ENCODE measurements around the gene ERN1.

ERN1 gene

GRCh38 chr17:64111831-64112230, 18.1 kb downstream of the ERN1 start:
- H3K27me3 ChIP-seq (replicated peaks; ENCODE audit: control insufficient read depth, insufficient read depth, low read length, poor library complexity, severe bottlenecking): no peaks in the 10 kb centered on the region
- peaks cover 7% of the 10 kb centered on the region for H3K36me3 ChIP-seq (ENCODE audit: control insufficient read depth, insufficient read depth, low read length)
- no peak for DNase-seq
- H3K4me3 ChIP-seq (ENCODE audit: insufficient read depth, low read depth, low read length, poor library complexity, severe bottlenecking): no peak overlapping the region
- no peaks in the 10 kb centered on the region for H3K9me3 ChIP-seq (ENCODE audit: control insufficient read depth, low read length)
- peaks cover 40% of the 10 kb centered on the region for H3K4me1 ChIP-seq (ENCODE audit: control insufficient read depth, insufficient read depth, low read length, poor library complexity, severe bottlenecking)
- H3K27ac ChIP-seq (ENCODE audit: insufficient read depth, low read length, poor library complexity, severe bottlenecking): no peak overlapping the region

- H3K27me3 ChIP-seq (replicated peaks; ENCODE audit: control insufficient read depth, insufficient read depth, low read length, poor library complexity, severe bottlenecking): no peaks in the 10 kb centered on the region
- H3K9me3 ChIP-seq (ENCODE audit: control insufficient read depth, low read length): no peaks in the 10 kb centered on the region
- peaks cover 7% of the 10 kb centered on the region for H3K36me3 ChIP-seq (ENCODE audit: control insufficient read depth, insufficient read depth, low read length)
- H3K27ac ChIP-seq (ENCODE audit: insufficient read depth, low read length, poor library complexity, severe bottlenecking): no peak overlapping the region
- peaks cover 30% of the 10 kb centered on the region for H3K4me1 ChIP-seq (ENCODE audit: control insufficient read depth, insufficient read depth, low read length, poor library complexity, severe bottlenecking)
- no peak overlapping the region for H3K4me3 ChIP-seq (ENCODE audit: insufficient read depth, low read depth, low read length, poor library complexity, severe bottlenecking)
- no peak for DNase-seq
Observed at GRCh38 chr17:64110379-64111152, 19.4 kb downstream of the ERN1 start.

GRCh38 chr17:64109400-64109799, 20.5 kb downstream of the ERN1 start:
- no peaks in the 10 kb centered on the region for H3K27me3 ChIP-seq (replicated peaks; ENCODE audit: control insufficient read depth, insufficient read depth, low read length, poor library complexity, severe bottlenecking)
- no peak overlapping the region for H3K27ac ChIP-seq (ENCODE audit: insufficient read depth, low read length, poor library complexity, severe bottlenecking)
- H3K4me1 ChIP-seq (ENCODE audit: control insufficient read depth, insufficient read depth, low read length, poor library complexity, severe bottlenecking): peaks cover 27% of the 10 kb centered on the region
- H3K36me3 ChIP-seq (ENCODE audit: control insufficient read depth, insufficient read depth, low read length): peaks cover 7% of the 10 kb centered on the region
- no peaks in the 10 kb centered on the region for H3K9me3 ChIP-seq (ENCODE audit: control insufficient read depth, low read length)
- no peak overlapping the region for H3K4me3 ChIP-seq (ENCODE audit: insufficient read depth, low read depth, low read length, poor library complexity, severe bottlenecking)
- DNase-seq: no peak

GRCh38 chr17:64107500-64108236, 22.3 kb downstream of the ERN1 start:
- Histone ChIP-seq H3K27ac (ENCODE audit: insufficient read depth, low read length, poor library complexity, severe bottlenecking) (peak overlapping the region; percentile 35), H3K4me1 (ENCODE audit: control insufficient read depth, insufficient read depth, low read length, poor library complexity, severe bottlenecking) (peaks cover 38% of the 10 kb centered on the region), H3K36me3 (ENCODE audit: control insufficient read depth, insufficient read depth, low read length) (peaks cover under 1% of the 10 kb centered on the region), H3K27me3 (replicated peaks; ENCODE audit: control insufficient read depth, insufficient read depth, low read length, poor library complexity, severe bottlenecking) (no peaks in the 10 kb centered on the region), H3K9me3 (ENCODE audit: control insufficient read depth, low read length) (no peaks in the 10 kb centered on the region), H3K4me3 (ENCODE audit: insufficient read depth, low read depth, low read length, poor library complexity, severe bottlenecking) (no peak overlapping the region)
- no peak for DNase-seq

GRCh38 chr17:64106918-64107317, 23.0 kb downstream of the ERN1 start:
- Histone ChIP-seq H3K4me1 (ENCODE audit: control insufficient read depth, insufficient read depth, low read length, poor library complexity, severe bottlenecking) (peaks cover 43% of the 10 kb centered on the region), H3K36me3 (ENCODE audit: control insufficient read depth, insufficient read depth, low read length) (peaks cover 6% of the 10 kb centered on the region), H3K27ac (ENCODE audit: insufficient read depth, low read length, poor library complexity, severe bottlenecking) (peak overlapping the region; percentile 19), H3K4me3 (ENCODE audit: insufficient read depth, low read depth, low read length, poor library complexity, severe bottlenecking) (no peak overlapping the region), H3K9me3 (ENCODE audit: control insufficient read depth, low read length) (no peaks in the 10 kb centered on the region), H3K27me3 (replicated peaks; ENCODE audit: control insufficient read depth, insufficient read depth, low read length, poor library complexity, severe bottlenecking) (no peaks in the 10 kb centered on the region)
- DNase-seq: no peak

- Histone ChIP-seq H3K36me3 (ENCODE audit: control insufficient read depth, insufficient read depth, low read length) (peaks cover 6% of the 10 kb centered on the region), H3K4me1 (ENCODE audit: control insufficient read depth, insufficient read depth, low read length, poor library complexity, severe bottlenecking) (peaks cover 36% of the 10 kb centered on the region), H3K27ac (ENCODE audit: insufficient read depth, low read length, poor library complexity, severe bottlenecking) (no peak overlapping the region), H3K4me3 (ENCODE audit: insufficient read depth, low read depth, low read length, poor library complexity, severe bottlenecking) (no peak overlapping the region), H3K27me3 (replicated peaks; ENCODE audit: control insufficient read depth, insufficient read depth, low read length, poor library complexity, severe bottlenecking) (no peaks in the 10 kb centered on the region), H3K9me3 (ENCODE audit: control insufficient read depth, low read length) (no peaks in the 10 kb centered on the region)
- DNase-seq: no peak
Observed at GRCh38 chr17:64103391-64104364, 26.3 kb downstream of the ERN1 start.

GRCh38 chr17:64102627-64103390, 27.1 kb downstream of the ERN1 start:
- no peak for DNase-seq
- no peaks in the 10 kb centered on the region for H3K27me3 ChIP-seq (replicated peaks; ENCODE audit: control insufficient read depth, insufficient read depth, low read length, poor library complexity, severe bottlenecking)
- no peaks in the 10 kb centered on the region for H3K9me3 ChIP-seq (ENCODE audit: control insufficient read depth, low read length)
- no peak overlapping the region for H3K27ac ChIP-seq (ENCODE audit: insufficient read depth, low read length, poor library complexity, severe bottlenecking)
- H3K36me3 ChIP-seq (ENCODE audit: control insufficient read depth, insufficient read depth, low read length): peaks cover 6% of the 10 kb centered on the region
- no peak overlapping the region for H3K4me3 ChIP-seq (ENCODE audit: insufficient read depth, low read depth, low read length, poor library complexity, severe bottlenecking)
- peaks cover 30% of the 10 kb centered on the region for H3K4me1 ChIP-seq (ENCODE audit: control insufficient read depth, insufficient read depth, low read length, poor library complexity, severe bottlenecking)

GRCh38 chr17:64099543-64099942, 30.4 kb downstream of the ERN1 start:
- peaks cover 25% of the 10 kb centered on the region for H3K4me1 ChIP-seq (ENCODE audit: control insufficient read depth, insufficient read depth, low read length, poor library complexity, severe bottlenecking)
- peaks cover 25% of the 10 kb centered on the region for H3K36me3 ChIP-seq (ENCODE audit: control insufficient read depth, insufficient read depth, low read length)
- no peaks in the 10 kb centered on the region for H3K9me3 ChIP-seq (ENCODE audit: control insufficient read depth, low read length)
- no peak overlapping the region for H3K27ac ChIP-seq (ENCODE audit: insufficient read depth, low read length, poor library complexity, severe bottlenecking)
- no peaks in the 10 kb centered on the region for H3K27me3 ChIP-seq (replicated peaks; ENCODE audit: control insufficient read depth, insufficient read depth, low read length, poor library complexity, severe bottlenecking)
- DNase-seq: no peak
- no peak overlapping the region for H3K4me3 ChIP-seq (ENCODE audit: insufficient read depth, low read depth, low read length, poor library complexity, severe bottlenecking)

GRCh38 chr17:64097196-64097936, 32.6 kb downstream of the ERN1 start:
- Histone ChIP-seq H3K27me3 (replicated peaks; ENCODE audit: control insufficient read depth, insufficient read depth, low read length, poor library complexity, severe bottlenecking) (no peaks in the 10 kb centered on the region), H3K9me3 (ENCODE audit: control insufficient read depth, low read length) (no peaks in the 10 kb centered on the region), H3K4me3 (ENCODE audit: insufficient read depth, low read depth, low read length, poor library complexity, severe bottlenecking) (no peak overlapping the region), H3K4me1 (ENCODE audit: control insufficient read depth, insufficient read depth, low read length, poor library complexity, severe bottlenecking) (peaks cover 14% of the 10 kb centered on the region), H3K36me3 (ENCODE audit: control insufficient read depth, insufficient read depth, low read length) (peaks cover 27% of the 10 kb centered on the region), H3K27ac (ENCODE audit: insufficient read depth, low read length, poor library complexity, severe bottlenecking) (peak overlapping the region; percentile 24)
- DNase-seq: no peak
